IMR-90 (cell line): ENCODE measurements around the gene NDUFS7. TPM values are rescaled to one million over a fixed set of nuclear protein-coding genes. Genes with fewer than 3 reads are reported as not detected.

ENCODE experiments used
- CEBPB ChIP-seq: IDR thresholded peaks from 2 replicates; pipeline ENCODE4 v1.6.1; 2012; ENCODE audit warnings: low read depth, low read length, improper control_type of control experiment
- CHD1 ChIP-seq: IDR thresholded peaks from 2 replicates; pipeline ENCODE4 v1.6.1; 2012; ENCODE audit warnings: low read depth, low read length, improper control_type of control experiment
- FOS ChIP-seq: fragments of 150-350 bp; IDR thresholded peaks from 2 replicates; pipeline ENCODE4 v1.6.1; 2016; ENCODE audit warnings: low read depth, low read length
- MAZ ChIP-seq: IDR thresholded peaks from 2 replicates; pipeline ENCODE4 v1.6.1; 2012; ENCODE audit warnings: low read depth, mild to moderate bottlenecking, low read length, improper control_type of control experiment, moderate library complexity, borderline replicate concordance
- MXI1 ChIP-seq: IDR thresholded peaks from 2 replicates; pipeline ENCODE4 v1.6.1; 2012; ENCODE audit warnings: low read depth, mild to moderate bottlenecking, low read length, moderate library complexity, borderline replicate concordance
- NFE2L2 ChIP-seq: fragments of 150-350 bp; IDR thresholded peaks from 2 replicates; pipeline ENCODE4 v1.6.1; 2016; ENCODE audit warnings: low read depth, mild to moderate bottlenecking, low read length
- RFX5 ChIP-seq: IDR thresholded peaks from 2 replicates; pipeline ENCODE4 v1.8.0; 2012; ENCODE audit warnings: low read depth, mild to moderate bottlenecking, low read length, moderate library complexity
- polyA plus RNA-seq, 3 experiments: library from polyadenylated mRNA; depleted of rRNA; stranded (reverse); fragments of >200 nt; gene quantifications; 2 replicates each; pipeline ENCODE4 v1.2.3, GENCODE V29; 2012; ENCODE audit warnings: low replicate concordance in 1 of 3
- total RNA-seq: library from RNA; depleted of rRNA; stranded (reverse); fragments of >200 nt; gene quantifications from 2 replicates; pipeline ENCODE4 v1.2.3, GENCODE V29; 2012

The NDUFS7 gene
- total and polyA plus RNA-seq, 2 of the 4 experiments (the other 2 are of a cell fraction), result 60.8 to 136 TPM

- TF ChIP-seq FOS (no peak), RFX5 (no peak), MXI1 (0 out of 2 replicates have a peak, but pooled peaks have one; percentile 70), NFE2L2 (no peak), MAZ (no peak), CHD1 (no peak), CEBPB (no peak)
Measured at GRCh38 chr19:1360818-1361461, 22.8 kb upstream of the NDUFS7 start (continued).
